HEK293 (cell line): ENCODE measurements around the gene ATP2A3.

ENCODE experiments used
- EGR2 ChIP-seq: fragments of 450-650 bp; formaldehyde crosslinking; IDR thresholded peaks from 2 replicates; pipeline ENCODE4 v1.5.1; 2016; ENCODE audit warnings: low read depth, missing biosample characterization, missing genetic modification characterization
- GLIS1 ChIP-seq: fragments of 450-650 bp; formaldehyde crosslinking; IDR thresholded peaks from 2 replicates; pipeline ENCODE4 v1.5.1; 2016; ENCODE audit warnings: missing biosample characterization, missing genetic modification characterization
- GLIS2 ChIP-seq: fragments of 450-650 bp; formaldehyde crosslinking; IDR thresholded peaks from 2 replicates; pipeline ENCODE4 v1.5.1; 2016; ENCODE audit warnings: missing biosample characterization, missing genetic modification characterization
- KLF17 ChIP-seq: fragments of 450-650 bp; formaldehyde crosslinking; IDR thresholded peaks from 2 replicates; pipeline ENCODE4 v1.5.1; 2016; ENCODE audit warnings: missing biosample characterization, missing genetic modification characterization
- PBX3 ChIP-seq: sonication (generic); formaldehyde crosslinking; IDR thresholded peaks from 2 replicates; pipeline ENCODE4 v1.8.1; 2022; ENCODE audit warnings: mild to moderate bottlenecking, moderate library complexity, missing genetic modification reagents
- SP7 ChIP-seq: fragments of 450-650 bp; formaldehyde crosslinking; IDR thresholded peaks from 2 replicates; pipeline ENCODE4 v1.5.1; 2016; ENCODE audit warnings: missing biosample characterization, missing genetic modification characterization
- ZBTB21 ChIP-seq: fragments of 450-650 bp; formaldehyde crosslinking; IDR thresholded peaks from 2 replicates; pipeline ENCODE4 v1.5.1; 2017; ENCODE audit warnings: missing biosample characterization, missing genetic modification characterization
- ZBTB8A ChIP-seq: fragments of 450-650 bp; formaldehyde crosslinking; IDR thresholded peaks from 2 replicates; pipeline ENCODE4 v1.5.1; 2016; ENCODE audit warnings: missing biosample characterization, missing genetic modification characterization
- ZFP41 ChIP-seq: fragments of 450-650 bp; formaldehyde crosslinking; IDR thresholded peaks from 2 replicates; pipeline ENCODE4 v1.5.1; 2016; ENCODE audit warnings: missing biosample characterization, missing genetic modification characterization, borderline replicate concordance
- ZFP69B ChIP-seq: fragments of 450-650 bp; formaldehyde crosslinking; IDR thresholded peaks from 2 replicates; pipeline ENCODE4 v1.5.1; 2016; ENCODE audit warnings: missing biosample characterization, missing genetic modification characterization
- ZIC2 ChIP-seq: fragments of 450-650 bp; formaldehyde crosslinking; IDR thresholded peaks from 2 replicates; pipeline ENCODE4 v1.5.1; 2016; ENCODE audit warnings: missing biosample characterization, missing genetic modification characterization
- ZNF121 ChIP-seq: fragments of 450-650 bp; formaldehyde crosslinking; IDR thresholded peaks from 2 replicates; pipeline ENCODE4 v1.5.1; 2016; ENCODE audit warnings: missing biosample characterization, missing genetic modification characterization
- ZNF132 ChIP-seq: fragments of 450-650 bp; formaldehyde crosslinking; IDR thresholded peaks from 2 replicates; pipeline ENCODE4 v1.5.1; 2017; ENCODE audit warnings: missing biosample characterization, missing genetic modification characterization, borderline replicate concordance
- ZNF157 ChIP-seq: fragments of 450-650 bp; formaldehyde crosslinking; IDR thresholded peaks from 2 replicates; pipeline ENCODE4 v1.5.1; 2016; ENCODE audit warnings: missing biosample characterization, missing genetic modification characterization
- ZNF302 ChIP-seq: fragments of 450-650 bp; formaldehyde crosslinking; IDR thresholded peaks from 2 replicates; pipeline ENCODE4 v1.5.1; 2016; ENCODE audit warnings: missing biosample characterization, missing genetic modification characterization, low read depth
- ZNF560 ChIP-seq: fragments of 450-650 bp; formaldehyde crosslinking; IDR thresholded peaks from 2 replicates; pipeline ENCODE4 v1.5.1; 2017; ENCODE audit warnings: missing biosample characterization, missing genetic modification characterization, borderline replicate concordance
- ZNF600 ChIP-seq: fragments of 450-650 bp; formaldehyde crosslinking; IDR thresholded peaks from 2 replicates; pipeline ENCODE4 v1.5.1; 2016; ENCODE audit warnings: missing biosample characterization, missing genetic modification characterization
- ZNF610 ChIP-seq: fragments of 450-650 bp; formaldehyde crosslinking; IDR thresholded peaks from 2 replicates; pipeline ENCODE4 v1.5.1; 2016; ENCODE audit warnings: missing biosample characterization, missing genetic modification characterization, borderline replicate concordance
- ZNF621 ChIP-seq: fragments of 450-650 bp; formaldehyde crosslinking; IDR thresholded peaks from 2 replicates; pipeline ENCODE4 v1.5.1; 2017; ENCODE audit warnings: missing biosample characterization, missing genetic modification characterization
- ZNF624 ChIP-seq: fragments of 450-650 bp; formaldehyde crosslinking; IDR thresholded peaks from 2 replicates; pipeline ENCODE4 v1.5.1; 2017; ENCODE audit warnings: missing biosample characterization, missing genetic modification characterization
- ZNF626 ChIP-seq: fragments of 450-650 bp; sonication (Bioruptor Pico); formaldehyde crosslinking; IDR thresholded peaks from 2 replicates; pipeline ENCODE4 v1.5.1; 2018; ENCODE audit warnings: missing biosample characterization, missing genetic modification characterization, inconsistent platforms
- ZNF629 ChIP-seq: fragments of 450-650 bp; formaldehyde crosslinking; IDR thresholded peaks from 2 replicates; pipeline ENCODE4 v1.5.1; 2017; ENCODE audit warnings: missing biosample characterization, missing genetic modification characterization
- ZNF654 ChIP-seq: fragments of 450-650 bp; formaldehyde crosslinking; IDR thresholded peaks from 2 replicates; pipeline ENCODE4 v1.5.1; 2016; ENCODE audit warnings: low read depth, missing biosample characterization, missing genetic modification characterization
- ZNF692 ChIP-seq: fragments of 450-650 bp; formaldehyde crosslinking; IDR thresholded peaks from 2 replicates; pipeline ENCODE4 v1.5.1; 2016; ENCODE audit warnings: missing biosample characterization, missing genetic modification characterization
- ZNF747 ChIP-seq: fragments of 450-650 bp; formaldehyde crosslinking; IDR thresholded peaks from 2 replicates; pipeline ENCODE4 v1.5.1; 2016; ENCODE audit warnings: missing biosample characterization, missing genetic modification characterization
- ZNF76 ChIP-seq: fragments of 450-650 bp; formaldehyde crosslinking; IDR thresholded peaks from 2 replicates; pipeline ENCODE4; 2016; ENCODE audit warnings: low read depth, missing biosample characterization, missing genetic modification characterization, borderline replicate concordance
- ZNF768 ChIP-seq: fragments of 450-650 bp; formaldehyde crosslinking; IDR thresholded peaks from 2 replicates; pipeline ENCODE4 v1.5.1; 2018; ENCODE audit warnings: missing biosample characterization, mild to moderate bottlenecking, missing genetic modification characterization
- TF ChIP-seq, protein P1 (sequence below): fragments of 450-650 bp; formaldehyde crosslinking; IDR thresholded peaks from 2 replicates; pipeline ENCODE4 v1.5.1; 2016; ENCODE audit warnings: missing biosample characterization, missing genetic modification characterization
- TF ChIP-seq, protein P2 (sequence below): fragments of 450-650 bp; formaldehyde crosslinking; IDR thresholded peaks from 2 replicates; pipeline ENCODE4 v1.5.1; 2016; ENCODE audit warnings: missing biosample characterization, missing genetic modification characterization

ATP2A3 gene

DNA sequence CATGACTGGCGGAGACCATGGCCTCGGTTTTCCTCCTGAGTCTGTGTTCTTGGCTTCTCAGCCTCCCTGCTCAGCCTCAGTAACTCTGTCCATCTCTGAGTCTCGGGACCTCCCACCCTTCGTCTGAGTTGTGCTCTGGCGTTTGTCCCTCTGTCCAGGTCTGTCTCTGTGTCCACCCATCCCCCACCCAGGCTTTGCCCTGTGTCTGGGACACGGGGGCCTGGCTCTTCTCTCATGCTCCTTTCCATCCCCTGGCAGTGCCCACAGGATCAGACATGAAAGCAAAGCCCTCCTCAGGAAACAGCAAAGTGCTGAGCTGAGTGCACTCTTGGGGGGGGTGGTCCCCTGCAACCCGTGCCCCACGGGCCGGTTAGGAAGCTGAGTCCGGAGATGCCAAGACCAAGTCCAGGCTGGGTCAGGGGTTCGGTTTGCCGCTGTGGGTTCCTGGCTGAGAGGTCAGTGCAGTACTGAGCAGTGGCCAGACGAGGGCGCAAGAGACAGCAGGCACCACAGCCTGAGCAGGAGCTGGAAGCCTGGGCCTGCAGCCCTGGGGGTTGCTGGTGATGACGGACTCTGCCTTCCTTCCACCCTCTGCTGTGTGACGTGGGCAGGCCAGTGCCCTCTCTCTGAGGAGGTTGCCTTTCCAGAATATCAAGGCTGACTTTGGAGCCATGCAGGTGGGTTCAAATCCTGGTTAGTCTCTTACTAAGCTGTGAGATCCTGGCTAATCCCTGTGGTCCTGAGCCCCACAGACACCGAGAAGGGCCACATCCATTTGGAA is 50.5 kb downstream of the ATP2A3 start (continued):
- TF ChIP-seq ZNF626 (tag by site-specific recombination) (no peak), ZNF768 (tag by site-specific recombination) (peak; percentile 6; the same call in 1 of the 2 replicates), ZNF302 (tag by site-specific recombination) (no peak), ZNF747 (tag by site-specific recombination) (no peak), ZBTB21 (tag by site-specific recombination) (peak; percentile 54; the same call in 1 of the 2 replicates), ZNF629 (tag by site-specific recombination) (peak; percentile 81), ZIC2 (tag by site-specific recombination) (0 out of 2 replicates have a peak, but pooled peaks have one; percentile 9), ZFP41 (tag by site-specific recombination) (no peak), GLIS2 (peak; percentile 46; the same call in 1 of the 2 replicates), ZBTB8A (0 out of 2 replicates have a peak, but pooled peaks have one; percentile 14), ZNF654 (tag by site-specific recombination) (peak; percentile 78), ZNF560 (no peak), ZNF132 (tag by site-specific recombination) (no peak), ZNF157 (tag by site-specific recombination) (no peak), ZNF621 (tag by site-specific recombination) (no peak), ZNF600 (peak; percentile 95), EGR2 (tag by site-specific recombination) (0 out of 2 replicates have a peak, but pooled peaks have one; percentile 8), ZNF624 (no peak), ZNF121 (peak; percentile 97), ZNF76 (no peak), SP7 (peak; percentile 25; the same call in 1 of the 2 replicates), KLF17 (tag by site-specific recombination) (0 out of 2 replicates have a peak, but pooled peaks have one; percentile 24), PBX3 (CRISPR knock-in tag) (peak; percentile 66; the same call in 1 of the 2 replicates), ZNF610 (tag by site-specific recombination) (no peak), GLIS1 (peak; percentile 79), ZNF692 (no peak), ZFP69B (tag by site-specific recombination) (no peak)
- TF ChIP-seq, protein P1, sequence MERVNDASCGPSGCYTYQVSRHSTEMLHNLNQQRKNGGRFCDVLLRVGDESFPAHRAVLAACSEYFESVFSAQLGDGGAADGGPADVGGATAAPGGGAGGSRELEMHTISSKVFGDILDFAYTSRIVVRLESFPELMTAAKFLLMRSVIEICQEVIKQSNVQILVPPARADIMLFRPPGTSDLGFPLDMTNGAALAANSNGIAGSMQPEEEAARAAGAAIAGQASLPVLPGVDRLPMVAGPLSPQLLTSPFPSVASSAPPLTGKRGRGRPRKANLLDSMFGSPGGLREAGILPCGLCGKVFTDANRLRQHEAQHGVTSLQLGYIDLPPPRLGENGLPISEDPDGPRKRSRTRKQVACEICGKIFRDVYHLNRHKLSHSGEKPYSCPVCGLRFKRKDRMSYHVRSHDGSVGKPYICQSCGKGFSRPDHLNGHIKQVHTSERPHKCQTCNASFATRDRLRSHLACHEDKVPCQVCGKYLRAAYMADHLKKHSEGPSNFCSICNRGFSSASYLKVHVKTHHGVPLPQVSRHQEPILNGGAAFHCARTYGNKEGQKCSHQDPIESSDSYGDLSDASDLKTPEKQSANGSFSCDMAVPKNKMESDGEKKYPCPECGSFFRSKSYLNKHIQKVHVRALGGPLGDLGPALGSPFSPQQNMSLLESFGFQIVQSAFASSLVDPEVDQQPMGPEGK (tag by site-specific recombination) = peak; percentile 37; the same call in 1 of the 2 replicates
- TF ChIP-seq, protein P2, sequence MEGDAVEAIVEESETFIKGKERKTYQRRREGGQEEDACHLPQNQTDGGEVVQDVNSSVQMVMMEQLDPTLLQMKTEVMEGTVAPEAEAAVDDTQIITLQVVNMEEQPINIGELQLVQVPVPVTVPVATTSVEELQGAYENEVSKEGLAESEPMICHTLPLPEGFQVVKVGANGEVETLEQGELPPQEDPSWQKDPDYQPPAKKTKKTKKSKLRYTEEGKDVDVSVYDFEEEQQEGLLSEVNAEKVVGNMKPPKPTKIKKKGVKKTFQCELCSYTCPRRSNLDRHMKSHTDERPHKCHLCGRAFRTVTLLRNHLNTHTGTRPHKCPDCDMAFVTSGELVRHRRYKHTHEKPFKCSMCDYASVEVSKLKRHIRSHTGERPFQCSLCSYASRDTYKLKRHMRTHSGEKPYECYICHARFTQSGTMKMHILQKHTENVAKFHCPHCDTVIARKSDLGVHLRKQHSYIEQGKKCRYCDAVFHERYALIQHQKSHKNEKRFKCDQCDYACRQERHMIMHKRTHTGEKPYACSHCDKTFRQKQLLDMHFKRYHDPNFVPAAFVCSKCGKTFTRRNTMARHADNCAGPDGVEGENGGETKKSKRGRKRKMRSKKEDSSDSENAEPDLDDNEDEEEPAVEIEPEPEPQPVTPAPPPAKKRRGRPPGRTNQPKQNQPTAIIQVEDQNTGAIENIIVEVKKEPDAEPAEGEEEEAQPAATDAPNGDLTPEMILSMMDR (tag by site-specific recombination) = peak; percentile 90
